RKO (cell line): Measurements from ENCODE around the gene VPS4B.
"Not testable (repeated sequence)": the region's sequence is repeated elsewhere in the genome, so short reads cannot be mapped to it uniquely, and the experiment has no call there.

Source experiments
- DNase-seq: peaks from one replicate; pipeline ENCODE4 v3.0.0-alpha.2; 2016; ENCODE audit warnings: low spot score

Gene VPS4B

GRCh38 chr18:63422087-63422863 lies at the start of gene VPS4B:
TSS of gene VPS4B (minus strand) at chr18:63422476. CDS start at chr18:63422259, 217 bp downstream.
- DNase-seq = peak; percentile 99

- no peak for DNase-seq
Measured at GRCh38 chr18:63470751-63471150, 48.5 kb upstream of the VPS4B start.

- no peak for DNase-seq
Measured at GRCh38 chr18:63468575-63468974, 46.3 kb upstream of the VPS4B start.

GRCh38 chr18:63467699-63468098 lies 45.4 kb upstream of the VPS4B start:
- DNase-seq = no peak

- DNase-seq = no peak
Measured at GRCh38 chr18:63465059-63465458, 42.8 kb upstream of the VPS4B start.

GRCh38 chr18:63464434-63464833 lies 42.2 kb upstream of the VPS4B start:
- DNase-seq = no peak

GRCh38 chr18:63460414-63460813 lies 38.1 kb upstream of the VPS4B start:
- DNase-seq = no peak

GRCh38 chr18:63457977-63458376 lies 35.7 kb upstream of the VPS4B start:
- no peak for DNase-seq

- DNase-seq = no peak
Measured at GRCh38 chr18:63454497-63454896, 32.2 kb upstream of the VPS4B start.

- not testable (repeated sequence) for DNase-seq
Measured at GRCh38 chr18:63452751-63453150, 30.5 kb upstream of the VPS4B start.

GRCh38 chr18:63451799-63452660 lies 29.8 kb upstream of the VPS4B start:
- DNase-seq = no peak

GRCh38 chr18:63449426-63449825 lies 27.1 kb upstream of the VPS4B start:
- DNase-seq = no peak

GRCh38 chr18:63447066-63447465 lies 24.8 kb upstream of the VPS4B start:
- no peak for DNase-seq

- no peak for DNase-seq
Measured at GRCh38 chr18:63446266-63446665, 24.0 kb upstream of the VPS4B start.

- no peak for DNase-seq
Measured at GRCh38 chr18:63445037-63445436, 22.8 kb upstream of the VPS4B start.

GRCh38 chr18:63444580-63444979 lies 22.3 kb upstream of the VPS4B start:
- DNase-seq = peak; percentile 83

- DNase-seq = no peak
Measured at GRCh38 chr18:63443829-63444228, 21.6 kb upstream of the VPS4B start.

- no peak for DNase-seq
Measured at GRCh38 chr18:63440881-63441280, 18.6 kb upstream of the VPS4B start.

GRCh38 chr18:63440219-63440618 lies 17.9 kb upstream of the VPS4B start:
- DNase-seq = peak; percentile 42

- DNase-seq = peak; percentile 68
Measured at GRCh38 chr18:63439334-63439733, 17.1 kb upstream of the VPS4B start.

GRCh38 chr18:63438181-63438580 lies 15.9 kb upstream of the VPS4B start:
- DNase-seq = no peak

- DNase-seq = no peak
Measured at GRCh38 chr18:63433334-63433866, 11.1 kb upstream of the VPS4B start.

- DNase-seq = no peak
Measured at GRCh38 chr18:63431180-63431579, 8.9 kb upstream of the VPS4B start.
